Myocyte (in vitro differentiated cells): Measurements from ENCODE around the gene BCL7A. TPM values are rescaled to one million over a fixed set of nuclear protein-coding genes. Genes with fewer than 3 reads are reported as not detected.

Source experiments
- DNase-seq: peaks from one replicate; pipeline ENCODE4 v3.0.0-alpha.2; 2012; ENCODE audit warnings: low read depth
- total RNA-seq: library from RNA; depleted of rRNA; stranded (reverse); fragments of >200 nt; gene quantifications from 2 replicates; pipeline ENCODE4 v1.2.3, GENCODE V29; 2014

BCL7A gene
- total RNA-seq, 1 donor from 2014 or later: 14.0 TPM

GRCh38 chr12:122076743-122077495, 55.2 kb downstream of the BCL7A start:
- no peak for DNase-seq

GRCh38 chr12:122078141-122079032, 56.7 kb downstream of the BCL7A start, which contains the start of gene MLXIP:
Gene MLXIP (plus strand): TSS chr12:122078756. CDS start chr12:122078854, 98 bp downstream.
- peak; percentile 93 for DNase-seq

GRCh38 chr12:122079033-122079531, 57.4 kb downstream of the BCL7A start:
- no peak for DNase-seq

GRCh38 chr12:122079532-122080081, 57.9 kb downstream of the BCL7A start:
- DNase-seq: peak; percentile 66

GRCh38 chr12:122080149-122081082, 58.7 kb downstream of the BCL7A start:
- DNase-seq: peak; percentile 86

GRCh38 chr12:122081083-122081696, 59.5 kb downstream of the BCL7A start:
- DNase-seq: peak; percentile 40

- peak; percentile 59 for DNase-seq
These were observed 60.1 kb downstream of the BCL7A start for GRCh38 chr12:122081697-122082221.

GRCh38 chr12:122082621-122083356, 61.1 kb downstream of the BCL7A start:
- DNase-seq: no peak

GRCh38 chr12:122084857-122085405, 63.2 kb downstream of the BCL7A start:
- DNase-seq: no peak

GRCh38 chr12:122085591-122085990, 63.9 kb downstream of the BCL7A start:
- DNase-seq: no peak

- no peak for DNase-seq
These were observed 64.4 kb downstream of the BCL7A start for GRCh38 chr12:122086116-122086515.

- DNase-seq: no peak
These were observed 65.1 kb downstream of the BCL7A start for GRCh38 chr12:122086641-122087285.

GRCh38 chr12:122087431-122088178, 65.9 kb downstream of the BCL7A start:
- peak; percentile 89 for DNase-seq

GRCh38 chr12:122088179-122088810, 66.6 kb downstream of the BCL7A start:
- DNase-seq: no peak

- no peak for DNase-seq
These were observed 67.4 kb downstream of the BCL7A start for GRCh38 chr12:122089077-122089476.

GRCh38 chr12:122090759-122091515, 69.3 kb downstream of the BCL7A start:
- DNase-seq: no peak
